ENCODE measurements around the gene EPHX1. TPM values are rescaled to one million over a fixed set of nuclear protein-coding genes. Genes with fewer than 3 reads are reported as not detected.

The EPHX1 gene
- total RNA-seq, 2 donors from 2014 or later, result 57.7 to 66.0 TPM

- no peaks in the 10 kb centered on the region for H3K27me3 ChIP-seq
- peaks cover 31% of the 10 kb centered on the region for H3K36me3 ChIP-seq
- no peak for TF ChIP-seq CTCF (IDR thresholded peaks at IDR 0.05)
- peaks cover 0 to 51% of the 10 kb centered on the region in 2 donors for H3K4me1 ChIP-seq
- H3K27ac ChIP-seq, result peak overlapping the region; percentile 68 to 85
- DNase-seq (ENCODE audit: low spot score), result no peak
- no peak overlapping the region for H3K4me3 ChIP-seq
- no peaks in the 10 kb centered on the region for H3K9me3 ChIP-seq
Measured at GRCh38 chr1:225876900-225877510, 67.1 kb downstream of the EPHX1 start.

- peak; percentile 67 for DNase-seq (ENCODE audit: low spot score)
- Histone ChIP-seq H3K4me3 (no peak overlapping the region), H3K27me3 (no peaks in the 10 kb centered on the region), H3K36me3 (peaks cover 28% of the 10 kb centered on the region), H3K9me3 (no peaks in the 10 kb centered on the region), H3K27ac (peak overlapping the region; percentile 68 to 85), H3K4me1 (peaks cover 0 to 51% of the 10 kb centered on the region in 2 donors)
- peak; percentile 42 to 59 for TF ChIP-seq CTCF (IDR thresholded peaks at IDR 0.05)
Measured at GRCh38 chr1:225877580-225877979, 67.7 kb downstream of the EPHX1 start.

GRCh38 chr1:225878282-225878681 is 68.4 kb downstream of the EPHX1 start:
- H3K27ac ChIP-seq, result peak overlapping the region; percentile 68 to 85
- DNase-seq (ENCODE audit: low spot score), result no peak
- no peak for TF ChIP-seq CTCF (IDR thresholded peaks at IDR 0.05)
- peaks cover 24% of the 10 kb centered on the region for H3K36me3 ChIP-seq
- no peaks in the 10 kb centered on the region for H3K9me3 ChIP-seq
- H3K4me3 ChIP-seq, result no peak overlapping the region
- peaks cover 0 to 51% of the 10 kb centered on the region in 2 donors for H3K4me1 ChIP-seq
- H3K27me3 ChIP-seq, result no peaks in the 10 kb centered on the region

- TF ChIP-seq CTCF (IDR thresholded peaks at IDR 0.05), result no peak
- peaks cover 0 to 51% of the 10 kb centered on the region in 2 donors for H3K4me1 ChIP-seq
Measured at GRCh38 chr1:225879521-225880221, 69.7 kb downstream of the EPHX1 start.

GRCh38 chr1:225880222-225880588 is 70.3 kb downstream of the EPHX1 start:
- peaks cover 0 to 51% of the 10 kb centered on the region in 2 donors for H3K4me1 ChIP-seq
- TF ChIP-seq CTCF (IDR thresholded peaks at IDR 0.05), result no peak

More at GRCh38 chr1:225879521-225880221, 69.7 kb downstream of the EPHX1 start:
- Histone ChIP-seq H3K27ac (peak overlapping the region; percentile 85 to 92), H3K27me3 (no peaks in the 10 kb centered on the region), H3K9me3 (no peaks in the 10 kb centered on the region), H3K36me3 (peaks cover 11% of the 10 kb centered on the region), H3K4me3 (no peak overlapping the region)
- no peak for DNase-seq (ENCODE audit: low spot score)

More at GRCh38 chr1:225880222-225880588, 70.3 kb downstream of the EPHX1 start:
- peak overlapping the region; percentile 85 to 92 for H3K27ac ChIP-seq
- no peak for DNase-seq (ENCODE audit: low spot score)
- no peaks in the 10 kb centered on the region for H3K27me3 ChIP-seq
- H3K4me3 ChIP-seq, result no peak overlapping the region
- no peaks in the 10 kb centered on the region for H3K9me3 ChIP-seq
- H3K36me3 ChIP-seq, result peaks cover 6% of the 10 kb centered on the region
